HepG2 (cell line): Measurements from ENCODE around the gene GLB1L. TPM values are rescaled to one million over a fixed set of nuclear protein-coding genes. Genes with fewer than 3 reads are reported as not detected.

ENCODE experiments used
- AGO1 ChIP-seq: fragments of 200-400 bp; formaldehyde crosslinking; IDR thresholded peaks from 2 replicates; pipeline ENCODE4 v1.6.1; 2017; ENCODE audit warnings: mild to moderate bottlenecking, low read depth, low read length, moderate library complexity; ENCODE audit not compliant: poor library complexity, severe bottlenecking
- ARID3A ChIP-seq: IDR thresholded peaks from 2 replicates; pipeline ENCODE4 v1.6.1; 2012; ENCODE audit warnings: low read depth, low read length, improper control_type of control experiment
- ELF4 ChIP-seq: sonication (generic); formaldehyde crosslinking; IDR thresholded peaks from 2 replicates; pipeline ENCODE4 v1.5.0; 2020; ENCODE audit warnings: missing genetic modification reagents, mild to moderate bottlenecking, moderate library complexity, borderline replicate concordance
- ETV6 ChIP-seq: sonication (generic); formaldehyde crosslinking; conservative IDR thresholded peaks from 2 replicates; pipeline ENCODE4 v1.4.0; 2020; ENCODE audit warnings: missing genetic modification reagents
- GRHL1 ChIP-seq: sonication (generic); formaldehyde crosslinking; conservative IDR thresholded peaks from 2 replicates; pipeline ENCODE4 v1.8.0; 2022; ENCODE audit warnings: missing genetic modification reagents
- HDAC2 ChIP-seq: sonication (generic); formaldehyde crosslinking; IDR thresholded peaks from 2 replicates; pipeline ENCODE4 v1.4.0; 2020; ENCODE audit warnings: missing genetic modification reagents
- IKZF4 ChIP-seq: sonication (generic); formaldehyde crosslinking; IDR thresholded peaks from 2 replicates; pipeline ENCODE4 v1.5.1; 2020; ENCODE audit warnings: borderline replicate concordance, mild to moderate bottlenecking, low read depth, missing genetic modification reagents; ENCODE audit errors: not compliant biosample characterization
- LRRFIP1 ChIP-seq: sonication (generic); formaldehyde crosslinking; conservative IDR thresholded peaks from 2 replicates; pipeline ENCODE4 v1.4.0; 2020; ENCODE audit warnings: missing genetic modification reagents
- MLXIP ChIP-seq: sonication (generic); formaldehyde crosslinking; IDR thresholded peaks from 2 replicates; pipeline ENCODE4 v1.9.0; 2021; ENCODE audit warnings: missing genetic modification reagents, borderline replicate concordance
- MTA1 ChIP-seq: sonication (generic); formaldehyde crosslinking; IDR thresholded peaks from 2 replicates; pipeline ENCODE4 v1.4.0; 2020; ENCODE audit warnings: missing genetic modification reagents, mild to moderate bottlenecking, borderline replicate concordance
- NFIC ChIP-seq: IDR thresholded peaks from 2 replicates; pipeline ENCODE4 v1.6.1; 2012; ENCODE audit warnings: mild to moderate bottlenecking, low read length, inconsistent platforms
- SMAD9 ChIP-seq: sonication (generic); formaldehyde crosslinking; IDR thresholded peaks from 2 replicates; pipeline ENCODE4 v1.5.1; 2020; ENCODE audit warnings: mild to moderate bottlenecking, missing genetic modification reagents
- TBL1XR1 ChIP-seq: fragments of 150-350 bp; IDR thresholded peaks from 2 replicates; pipeline ENCODE4 v1.6.1; 2014; ENCODE audit warnings: borderline replicate concordance, low read length; ENCODE audit not compliant: partially characterized antibody
- THRA ChIP-seq: sonication (generic); formaldehyde crosslinking; IDR thresholded peaks from 2 replicates; pipeline ENCODE4 v1.4.0; 2020; ENCODE audit warnings: missing genetic modification reagents, borderline replicate concordance
- polyA plus RNA-seq, 8 experiments: library from polyadenylated mRNA; depleted of rRNA in 3 of 8; stranded (reverse) in 7 of 8; unstranded in 1 of 8; fragments of >200 nt; fragmentation: Illumina TruSeq in 4 of 8; extraction: Trizol in 4 of 8; gene quantifications; 2 replicates each; pipeline versions ENCODE4 v1.2.1 to v1.2.3, GENCODE V29; 2011 to 2016; ENCODE audit warnings: low read depth in 4 of 8, missing spikeins in 1 of 8, mixed read lengths in 1 of 8; ENCODE audit not compliant: insufficient read depth in 1 of 8
- total RNA-seq, 5 experiments: library from RNA; depleted of rRNA; stranded (reverse); fragments of >200 nt; fragmentation: Illumina TruSeq; extraction: Trizol; gene quantifications; 2 replicates each; pipeline ENCODE4 v1.2.3, GENCODE V29; 2016; ENCODE audit warnings: low read depth in 1 of 5

Gene GLB1L
- total and polyA plus RNA-seq, 2 of the 13 experiments (the other 11 are each of a cell fraction or from before 2014, with no cell fraction given): 6.8 to 7.3 TPM

- TF ChIP-seq MLXIP: no peak
- no peak for TF ChIP-seq SMAD9 (CRISPR knock-in tag)
- peak; percentile 88; the same call in 1 of the 2 replicates for TF ChIP-seq MTA1 (CRISPR knock-in tag)
- TF ChIP-seq TBL1XR1: no peak
- TF ChIP-seq ETV6 (CRISPR knock-in tag): peak; percentile 89; the same call in 1 of the 2 replicates
- peak; percentile 80 for TF ChIP-seq HDAC2 (CRISPR knock-in tag)
- 0 out of 2 replicates have a peak, but pooled peaks have one; percentile 30 for TF ChIP-seq ELF4 (CRISPR knock-in tag)
- peak; percentile 68; the same call in 1 of the 2 replicates for TF ChIP-seq THRA (CRISPR knock-in tag)
- no peak for TF ChIP-seq GRHL1
- TF ChIP-seq ARID3A: no peak
- no peak for TF ChIP-seq LRRFIP1 (CRISPR knock-in tag)
- no peak for TF ChIP-seq NFIC
- peak; percentile 64 for TF ChIP-seq AGO1
- TF ChIP-seq IKZF4: peak; percentile 67
Observed at GRCh38 chr2:219294356-219295351, 49.4 kb upstream of the GLB1L start (continued).
